Neural cell (in vitro differentiated cells): Measurements from ENCODE around the gene OTOF. TPM values are rescaled to one million over a fixed set of nuclear protein-coding genes. Genes with fewer than 3 reads are reported as not detected.

Source experiments
- H2AFZ ChIP-seq: fragments of 200-600, 300-800 bp; sonication (generic), shearing (Covaris generic); 2 replicates; pipeline ENCODE4 v1.6.0; 2014; ENCODE audit warnings: low read depth, mild to moderate bottlenecking, antibody characterized with exemption, low read length, moderate library complexity
- H3F3A ChIP-seq: fragments of 200-600 bp; shearing (Covaris generic); 2 replicates; pipeline ENCODE4 v1.6.1; 2016; ENCODE audit warnings: mild to moderate bottlenecking, moderate library complexity, mixed read lengths, antibody characterized with exemption, low read length; ENCODE audit not compliant: insufficient read depth, poor library complexity, severe bottlenecking
- H3K27ac ChIP-seq: fragments of 200-600, 300-800 bp; sonication (generic), shearing (Covaris generic); 2 replicates; pipeline ENCODE4 v1.5.1; 2014; ENCODE audit warnings: mild to moderate bottlenecking, low read length, moderate library complexity
- H3K27me3 ChIP-seq: fragments of 300-800, 200-600 bp; sonication (generic), shearing (Covaris generic); 2 replicates; pipeline ENCODE4 v1.6.0; 2014; ENCODE audit warnings: mild to moderate bottlenecking, low read depth, low read length, moderate library complexity; ENCODE audit not compliant: insufficient read depth
- H3K36me3 ChIP-seq: fragments of 300-800, 200-600 bp; sonication (generic), shearing (Covaris generic); 2 replicates; pipeline ENCODE4 v1.5.1; 2014; ENCODE audit warnings: mild to moderate bottlenecking, antibody characterized with exemption, low read length, moderate library complexity; ENCODE audit not compliant: insufficient read depth
- H3K4me2 ChIP-seq: fragments of 300-800, 200-600 bp; sonication (generic), shearing (Covaris generic); 2 replicates; pipeline ENCODE4 v1.6.0; 2014; ENCODE audit warnings: mild to moderate bottlenecking, low read length
- H3K4me3 ChIP-seq: fragments of 300-800, 200-600 bp; sonication (generic), shearing (Covaris generic); 2 replicates; pipeline ENCODE4 v1.5.1; 2014; ENCODE audit warnings: mild to moderate bottlenecking, low read length, moderate library complexity
- H3K79me2 ChIP-seq: fragments of 200-600 bp; shearing (Covaris generic); replicated peaks from 2 replicates; pipeline ENCODE4 v1.6.0; 2014; ENCODE audit warnings: mild to moderate bottlenecking, low read length, moderate library complexity; ENCODE audit not compliant: insufficient read depth
- H3K9ac ChIP-seq: fragments of 300-800, 200-600 bp; sonication (generic), shearing (Covaris generic); 2 replicates; pipeline ENCODE4 v1.6.1; 2016; ENCODE audit warnings: mild to moderate bottlenecking, low read length, mixed read lengths
- H3K9me2 ChIP-seq: fragments of 200-600 bp; shearing (Covaris generic); 2 replicates; pipeline ENCODE4 v1.6.1; 2016; ENCODE audit warnings: mild to moderate bottlenecking, low read length, mixed read lengths; ENCODE audit not compliant: insufficient read depth
- H3K9me3 ChIP-seq: fragments of 200-600, 300-800 bp; sonication (generic), shearing (Covaris generic); 2 replicates; pipeline ENCODE4 v1.6.1; 2016; ENCODE audit warnings: mild to moderate bottlenecking, mixed run types, low read length, moderate library complexity, mixed read lengths
- H4K20me1 ChIP-seq: fragments of 200-600 bp; shearing (Covaris generic); 2 replicates; pipeline ENCODE4 v1.6.1; 2016; ENCODE audit warnings: mild to moderate bottlenecking, mixed run types; ENCODE audit not compliant: insufficient read depth
- EP300 ChIP-seq: fragments of 450-650 bp; conservative IDR thresholded peaks from 2 replicates; pipeline ENCODE4 v1.6.1; 2014; ENCODE audit warnings: antibody characterized with exemption, mild to moderate bottlenecking, moderate library complexity; ENCODE audit not compliant: poor library complexity, severe bottlenecking
- EZH2 ChIP-seq: fragments of 200-600, 300-800 bp; shearing (Covaris generic), sonication (generic); IDR thresholded peaks from 2 replicates; pipeline ENCODE4 v1.6.1; 2014; ENCODE audit warnings: antibody characterized with exemption, low read length, borderline replicate concordance, mild to moderate bottlenecking; ENCODE audit not compliant: insufficient read depth, poor library complexity, severe bottlenecking
- MXI1 ChIP-seq: fragments of 450-650 bp; conservative IDR thresholded peaks from 2 replicates; pipeline ENCODE4 v1.6.1; 2014; ENCODE audit warnings: antibody characterized with exemption, mild to moderate bottlenecking; ENCODE audit not compliant: poor library complexity, severe bottlenecking
- POLR2AphosphoS5 ChIP-seq: IDR thresholded peaks from 2 replicates; pipeline ENCODE4 v1.6.1; 2012
- RAD21 ChIP-seq: fragments of 450-650 bp; conservative IDR thresholded peaks from 2 replicates; pipeline ENCODE4 v1.6.1; 2014; ENCODE audit warnings: antibody characterized with exemption, mild to moderate bottlenecking, moderate library complexity
- SMC3 ChIP-seq: fragments of 450-650 bp; conservative IDR thresholded peaks from 2 replicates; pipeline ENCODE4 v1.6.1; 2014; ENCODE audit warnings: antibody characterized with exemption, mild to moderate bottlenecking, moderate library complexity; ENCODE audit not compliant: poor library complexity
- TAF1 ChIP-seq: IDR thresholded peaks from 2 replicates; pipeline ENCODE4 v1.6.1; 2012; ENCODE audit warnings: low read depth
- polyA plus RNA-seq: library from polyadenylated mRNA; depleted of rRNA; stranded (reverse); fragments of >200 nt; gene quantifications from 2 replicates; pipeline ENCODE4 v1.2.3, GENCODE V29; 2014
- TF ChIP-seq, protein P1 (sequence below): IDR thresholded peaks from 2 replicates; pipeline ENCODE4 v1.6.1; 2012; ENCODE audit warnings: borderline replicate concordance
- TF ChIP-seq, protein P2 (sequence below): fragments of 450-650 bp; IDR thresholded peaks from 2 replicates; pipeline ENCODE4 v1.5.1; 2014; ENCODE audit warnings: antibody characterized with exemption, mild to moderate bottlenecking, moderate library complexity; ENCODE audit not compliant: poor library complexity, severe bottlenecking

OTOF gene
- polyA plus RNA-seq, 1 donor from 2014 or later: not detected

DNA sequence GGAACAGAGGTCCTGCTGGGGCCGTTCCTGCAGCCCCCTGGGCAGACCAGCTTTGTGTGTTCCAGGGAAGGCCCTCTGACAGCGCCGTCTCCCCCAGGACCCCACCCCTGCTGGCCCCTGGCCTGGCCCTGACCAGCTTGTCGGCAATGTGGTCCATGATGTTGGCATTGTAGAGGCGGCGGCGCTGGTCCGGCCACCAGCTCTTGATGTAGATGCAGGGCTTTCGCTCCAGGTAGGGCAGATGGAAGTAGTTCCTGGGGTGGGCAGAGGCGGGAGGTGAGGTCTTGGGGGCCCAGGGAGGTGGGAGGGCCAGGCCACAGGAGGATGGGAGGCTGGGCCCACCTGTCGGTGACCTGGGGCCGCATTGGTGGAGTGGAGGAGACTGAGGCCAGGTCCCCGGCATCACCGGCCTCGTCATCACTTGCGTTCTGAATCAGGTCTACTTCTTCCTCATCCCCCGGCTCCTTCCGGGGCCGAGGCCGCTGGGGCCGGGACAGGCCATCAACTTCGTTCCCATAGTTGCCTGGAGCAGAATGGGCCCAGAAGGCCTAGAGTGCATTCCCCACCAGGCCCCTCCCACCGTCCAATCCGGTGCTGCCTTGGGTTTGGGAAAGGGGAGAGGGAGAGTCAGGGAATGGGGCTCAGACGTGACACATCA lies 1.3 kb upstream of the OTOF start:
- H2AFZ ChIP-seq: no peak overlapping the region

DNA sequence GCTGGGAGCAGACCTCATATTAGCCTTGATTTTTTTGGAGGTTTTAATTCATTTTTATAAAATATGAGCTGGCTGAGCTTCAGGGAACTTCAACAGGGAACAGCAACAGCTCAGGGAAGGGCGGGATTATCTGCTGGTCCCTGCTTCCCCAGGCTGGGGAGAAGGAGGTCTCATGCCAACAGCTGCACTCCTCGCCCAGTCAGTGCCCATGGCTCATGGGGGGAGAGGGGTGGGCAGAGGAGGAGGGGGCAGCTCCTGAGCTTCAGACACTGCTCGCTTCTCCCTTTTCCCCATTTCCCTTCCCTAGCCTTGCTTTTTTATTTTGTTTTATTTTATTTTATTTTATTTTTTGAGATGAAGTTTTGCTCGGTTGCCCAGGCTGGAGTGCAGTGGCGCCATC lies 442 bp upstream of the OTOF start:
- Histone ChIP-seq H3K4me2 (no peak overlapping the region), H3K27me3 (no peaks in the 10 kb centered on the region), H3K9me2 (no peaks in the 10 kb centered on the region), H3K9me3 (no peaks in the 10 kb centered on the region), H2AFZ (no peak overlapping the region), H3K4me3 (no peak overlapping the region), H3K9ac (no peak overlapping the region), H3K27ac (no peak overlapping the region), H3F3A (no peaks in the 10 kb centered on the region), H4K20me1 (no peaks in the 10 kb centered on the region), H3K79me2 (no peaks in the 10 kb centered on the region), H3K36me3 (no peaks in the 10 kb centered on the region)
- TF ChIP-seq, protein P1, sequence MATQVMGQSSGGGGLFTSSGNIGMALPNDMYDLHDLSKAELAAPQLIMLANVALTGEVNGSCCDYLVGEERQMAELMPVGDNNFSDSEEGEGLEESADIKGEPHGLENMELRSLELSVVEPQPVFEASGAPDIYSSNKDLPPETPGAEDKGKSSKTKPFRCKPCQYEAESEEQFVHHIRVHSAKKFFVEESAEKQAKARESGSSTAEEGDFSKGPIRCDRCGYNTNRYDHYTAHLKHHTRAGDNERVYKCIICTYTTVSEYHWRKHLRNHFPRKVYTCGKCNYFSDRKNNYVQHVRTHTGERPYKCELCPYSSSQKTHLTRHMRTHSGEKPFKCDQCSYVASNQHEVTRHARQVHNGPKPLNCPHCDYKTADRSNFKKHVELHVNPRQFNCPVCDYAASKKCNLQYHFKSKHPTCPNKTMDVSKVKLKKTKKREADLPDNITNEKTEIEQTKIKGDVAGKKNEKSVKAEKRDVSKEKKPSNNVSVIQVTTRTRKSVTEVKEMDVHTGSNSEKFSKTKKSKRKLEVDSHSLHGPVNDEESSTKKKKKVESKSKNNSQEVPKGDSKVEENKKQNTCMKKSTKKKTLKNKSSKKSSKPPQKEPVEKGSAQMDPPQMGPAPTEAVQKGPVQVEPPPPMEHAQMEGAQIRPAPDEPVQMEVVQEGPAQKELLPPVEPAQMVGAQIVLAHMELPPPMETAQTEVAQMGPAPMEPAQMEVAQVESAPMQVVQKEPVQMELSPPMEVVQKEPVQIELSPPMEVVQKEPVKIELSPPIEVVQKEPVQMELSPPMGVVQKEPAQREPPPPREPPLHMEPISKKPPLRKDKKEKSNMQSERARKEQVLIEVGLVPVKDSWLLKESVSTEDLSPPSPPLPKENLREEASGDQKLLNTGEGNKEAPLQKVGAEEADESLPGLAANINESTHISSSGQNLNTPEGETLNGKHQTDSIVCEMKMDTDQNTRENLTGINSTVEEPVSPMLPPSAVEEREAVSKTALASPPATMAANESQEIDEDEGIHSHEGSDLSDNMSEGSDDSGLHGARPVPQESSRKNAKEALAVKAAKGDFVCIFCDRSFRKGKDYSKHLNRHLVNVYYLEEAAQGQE: no peak
- TF ChIP-seq MXI1 (no peak), RAD21 (no peak), TAF1 (no peak), EP300 (no peak), POLR2AphosphoS5 (no peak), EZH2 (no peak), SMC3 (no peak)
- TF ChIP-seq, protein P2, sequence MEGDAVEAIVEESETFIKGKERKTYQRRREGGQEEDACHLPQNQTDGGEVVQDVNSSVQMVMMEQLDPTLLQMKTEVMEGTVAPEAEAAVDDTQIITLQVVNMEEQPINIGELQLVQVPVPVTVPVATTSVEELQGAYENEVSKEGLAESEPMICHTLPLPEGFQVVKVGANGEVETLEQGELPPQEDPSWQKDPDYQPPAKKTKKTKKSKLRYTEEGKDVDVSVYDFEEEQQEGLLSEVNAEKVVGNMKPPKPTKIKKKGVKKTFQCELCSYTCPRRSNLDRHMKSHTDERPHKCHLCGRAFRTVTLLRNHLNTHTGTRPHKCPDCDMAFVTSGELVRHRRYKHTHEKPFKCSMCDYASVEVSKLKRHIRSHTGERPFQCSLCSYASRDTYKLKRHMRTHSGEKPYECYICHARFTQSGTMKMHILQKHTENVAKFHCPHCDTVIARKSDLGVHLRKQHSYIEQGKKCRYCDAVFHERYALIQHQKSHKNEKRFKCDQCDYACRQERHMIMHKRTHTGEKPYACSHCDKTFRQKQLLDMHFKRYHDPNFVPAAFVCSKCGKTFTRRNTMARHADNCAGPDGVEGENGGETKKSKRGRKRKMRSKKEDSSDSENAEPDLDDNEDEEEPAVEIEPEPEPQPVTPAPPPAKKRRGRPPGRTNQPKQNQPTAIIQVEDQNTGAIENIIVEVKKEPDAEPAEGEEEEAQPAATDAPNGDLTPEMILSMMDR: no peak

More for the DNA sequence above, 1.3 kb upstream of the OTOF start:
- TF ChIP-seq, protein P1: no peak
- TF ChIP-seq MXI1 (no peak), TAF1 (no peak), EP300 (no peak), SMC3 (no peak), RAD21 (no peak), POLR2AphosphoS5 (no peak), EZH2 (no peak)
- TF ChIP-seq, protein P2: no peak
- Histone ChIP-seq H4K20me1 (no peaks in the 10 kb centered on the region), H3K27me3 (no peaks in the 10 kb centered on the region), H3K9me2 (no peaks in the 10 kb centered on the region), H3K36me3 (no peaks in the 10 kb centered on the region), H3K27ac (no peak overlapping the region), H3K9ac (no peak overlapping the region), H3K4me2 (no peak overlapping the region), H3K9me3 (no peaks in the 10 kb centered on the region), H3K4me3 (no peak overlapping the region), H3F3A (no peaks in the 10 kb centered on the region), H3K79me2 (no peaks in the 10 kb centered on the region)
